Ascending aorta (tissue), 2 donors: ENCODE results near the gene BRCC3. TPM values are rescaled to one million over a fixed set of nuclear protein-coding genes. Genes with fewer than 3 reads are reported as not detected.

Experiments used
- DNase-seq, 2 donors: peaks; one replicate each; pipeline ENCODE4 v3.0.0-alpha.2; 2019; ENCODE audit warnings: low spot score in 2 of 2
- H3K27ac ChIP-seq, 2 donors: fragments of 200-600 bp; sonication (generic); one replicate each; pipeline ENCODE4 v1.5.1; 2016 to 2017; ENCODE audit warnings: mild to moderate bottlenecking in 1 of 2
- H3K27me3 ChIP-seq: fragments of 200-600 bp; sonication (generic); one replicate; pipeline ENCODE4 v1.5.1; 2017
- H3K36me3 ChIP-seq, 2 donors: fragments of 200-600 bp; sonication (generic); one replicate each; pipeline ENCODE4 v1.5.1; 2016
- H3K4me1 ChIP-seq, 2 donors: fragments of 200-600 bp; sonication (generic); one replicate each; pipeline ENCODE4 v1.5.1; 2016 to 2017; ENCODE audit warnings: mild to moderate bottlenecking in 1 of 2
- H3K4me3 ChIP-seq, 2 donors: fragments of 200-600 bp; sonication (generic); one replicate each; pipeline ENCODE4 v1.5.1; 2016 to 2017; ENCODE audit warnings: mild to moderate bottlenecking in 1 of 2
- H3K9me3 ChIP-seq, 2 donors: fragments of 200-600 bp; sonication (generic); one replicate each; pipeline ENCODE4 v1.5.1; 2016
- intact Hi-C: fragments of 100-400 bp; cut with DNase I; formaldehyde crosslinking; loops from one replicate; pipeline ENCODE4 v1.15.1; 2023
- total RNA-seq: library from RNA; depleted of rRNA; stranded (reverse); fragments of >200 nt; gene quantifications from one replicate; pipeline ENCODE4 v1.1.0, GENCODE V29; 2016
- TF ChIP-seq, protein P1 (sequence below), 3 experiments: fragments of 200-600 bp in 2 of 3; fragments of 450-650 bp in 1 of 3; sonication (generic) in 2 of 3; IDR thresholded peaks; one replicate each; pipeline ENCODE4 v1.5.1; 2016 to 2019; ENCODE audit warnings: antibody characterized with exemption in 3 of 3, mild to moderate bottlenecking in 1 of 3, moderate library complexity in 1 of 3

Gene BRCC3
- total RNA-seq, 1 donor from 2014 or later = 9.4 TPM

DNA sequence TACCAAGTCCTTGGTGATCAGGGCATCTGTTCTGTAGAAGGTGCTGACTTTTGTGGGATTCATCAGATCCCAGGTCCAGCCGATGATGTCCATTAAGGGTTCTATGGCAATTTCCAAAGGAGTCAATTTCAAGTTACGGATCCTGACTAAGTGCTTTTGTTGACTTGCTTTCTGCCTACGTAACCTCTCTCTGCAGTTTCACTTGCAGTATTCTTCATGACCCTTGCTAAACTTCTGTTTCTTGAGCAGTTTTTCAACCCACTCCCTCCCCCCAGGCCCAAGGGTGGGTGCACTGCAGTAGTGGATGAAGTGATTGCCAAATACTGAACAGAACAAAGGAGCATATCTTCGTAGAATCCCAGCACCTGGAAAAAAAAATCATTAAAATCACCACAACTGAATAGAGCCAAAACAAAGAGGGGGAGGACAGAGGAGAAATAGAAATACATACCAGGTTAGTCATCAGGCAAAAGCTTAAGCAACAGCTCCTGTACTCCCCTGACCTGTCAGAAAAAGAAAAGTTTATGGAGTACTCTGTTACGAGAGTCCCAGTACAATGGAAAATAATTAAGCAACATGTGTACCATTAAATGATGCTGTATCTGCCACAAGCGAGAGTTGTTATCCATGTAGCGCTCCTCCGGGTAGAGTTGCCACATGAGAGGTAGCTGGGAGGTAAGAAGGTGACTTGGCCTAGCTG lies 6.1 kb upstream of the BRCC3 start:
- DNase-seq = no peak
- no peaks in the 10 kb centered on the region for H3K4me1 ChIP-seq
- intact Hi-C loops = no loop called here
- no peak overlapping the region for H3K4me3 ChIP-seq
- no peaks in the 10 kb centered on the region for H3K27me3 ChIP-seq
- peaks cover 0 to 5% of the 10 kb centered on the region in 2 donors for H3K36me3 ChIP-seq
- no peak overlapping the region for H3K27ac ChIP-seq
- TF ChIP-seq, protein P1, sequence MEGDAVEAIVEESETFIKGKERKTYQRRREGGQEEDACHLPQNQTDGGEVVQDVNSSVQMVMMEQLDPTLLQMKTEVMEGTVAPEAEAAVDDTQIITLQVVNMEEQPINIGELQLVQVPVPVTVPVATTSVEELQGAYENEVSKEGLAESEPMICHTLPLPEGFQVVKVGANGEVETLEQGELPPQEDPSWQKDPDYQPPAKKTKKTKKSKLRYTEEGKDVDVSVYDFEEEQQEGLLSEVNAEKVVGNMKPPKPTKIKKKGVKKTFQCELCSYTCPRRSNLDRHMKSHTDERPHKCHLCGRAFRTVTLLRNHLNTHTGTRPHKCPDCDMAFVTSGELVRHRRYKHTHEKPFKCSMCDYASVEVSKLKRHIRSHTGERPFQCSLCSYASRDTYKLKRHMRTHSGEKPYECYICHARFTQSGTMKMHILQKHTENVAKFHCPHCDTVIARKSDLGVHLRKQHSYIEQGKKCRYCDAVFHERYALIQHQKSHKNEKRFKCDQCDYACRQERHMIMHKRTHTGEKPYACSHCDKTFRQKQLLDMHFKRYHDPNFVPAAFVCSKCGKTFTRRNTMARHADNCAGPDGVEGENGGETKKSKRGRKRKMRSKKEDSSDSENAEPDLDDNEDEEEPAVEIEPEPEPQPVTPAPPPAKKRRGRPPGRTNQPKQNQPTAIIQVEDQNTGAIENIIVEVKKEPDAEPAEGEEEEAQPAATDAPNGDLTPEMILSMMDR (IDR thresholded peaks at IDR 0.05) = no peak
- no peaks in the 10 kb centered on the region for H3K9me3 ChIP-seq

DNA sequence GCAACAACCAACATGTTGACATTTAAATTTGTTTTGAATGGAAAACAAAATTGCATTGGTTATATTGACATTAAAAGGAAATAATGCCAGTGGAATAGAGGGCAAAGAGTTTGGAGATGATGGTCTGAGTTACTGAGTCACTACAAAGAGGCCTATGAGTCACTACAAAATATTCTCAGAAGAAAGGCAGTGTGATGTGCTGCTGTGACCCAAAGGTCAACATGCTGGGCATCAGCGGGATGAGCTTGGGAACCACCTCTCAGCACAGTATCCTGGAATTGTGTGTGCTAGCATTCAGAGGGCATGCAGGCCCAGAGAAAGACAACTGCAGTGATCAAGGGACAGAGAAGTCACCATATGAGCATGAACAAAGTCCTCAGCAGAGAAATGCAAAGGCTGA lies 3.1 kb upstream of the BRCC3 start:
- Histone ChIP-seq H3K27me3 (no peaks in the 10 kb centered on the region), H3K9me3 (no peaks in the 10 kb centered on the region), H3K4me1 (no peaks in the 10 kb centered on the region), H3K27ac (no peak overlapping the region), H3K36me3 (no peaks in the 10 kb centered on the region), H3K4me3 (no peak overlapping the region)
- DNase-seq = no peak
- intact Hi-C loops = no loop called here
- TF ChIP-seq, protein P1 (IDR thresholded peaks at IDR 0.05) = no peak

DNA sequence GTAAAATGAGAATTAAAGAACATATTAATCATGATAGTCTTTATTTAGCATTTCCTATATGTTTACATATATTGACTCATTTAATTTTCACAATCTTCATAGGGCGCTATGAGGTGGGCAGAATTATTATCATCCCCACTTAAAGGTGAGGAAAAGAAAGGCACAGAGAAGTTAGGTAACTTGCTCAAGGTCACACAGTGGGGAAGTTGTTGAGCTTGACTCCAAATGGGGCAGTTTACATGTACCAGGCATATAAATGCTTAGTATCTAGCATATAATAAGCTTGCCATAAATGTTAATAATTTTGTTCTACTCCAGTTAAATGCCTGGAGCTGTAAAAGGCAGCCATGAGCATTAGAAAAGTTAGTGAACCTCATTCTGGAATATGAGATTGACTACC lies 1.9 kb upstream of the BRCC3 start:
- Histone ChIP-seq H3K36me3 (no peaks in the 10 kb centered on the region), H3K4me3 (peak overlapping the region in 1 of 2 donors; percentile 64), H3K9me3 (no peaks in the 10 kb centered on the region), H3K27me3 (no peaks in the 10 kb centered on the region), H3K4me1 (no peaks in the 10 kb centered on the region), H3K27ac (no peak overlapping the region)
- TF ChIP-seq, protein P1 (IDR thresholded peaks at IDR 0.05) = no peak
- intact Hi-C loops = no loop called here
- DNase-seq = no peak

DNA sequence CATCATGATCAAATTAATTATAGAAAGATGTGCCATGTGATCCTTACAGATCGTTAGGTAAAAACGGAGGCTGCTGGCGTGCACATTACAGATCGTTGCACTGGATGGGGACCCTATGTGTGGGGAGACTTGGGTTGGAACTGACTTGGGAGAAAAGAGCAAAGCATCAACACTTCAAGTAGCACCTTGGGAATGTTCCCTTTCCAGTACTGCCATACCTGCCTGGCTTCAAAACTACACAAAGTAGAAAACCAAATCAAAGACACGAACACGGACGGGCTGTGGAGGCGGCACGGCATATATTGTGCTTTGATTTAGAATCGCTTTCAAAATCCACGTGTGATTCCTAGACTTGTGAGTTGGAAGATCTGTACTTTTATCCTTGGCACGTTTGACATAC lies 1.3 kb upstream of the BRCC3 start:
- intact Hi-C loops = loop anchor here (5.0 to 10.0 kb wide), 2 partner anchors 147 to 675 kb away; partner anchors contain the start of gene VBP1
- H3K4me1 ChIP-seq = no peaks in the 10 kb centered on the region
- H3K27ac ChIP-seq = peak overlapping the region; percentile 88 to 93
- no peaks in the 10 kb centered on the region for H3K9me3 ChIP-seq
- DNase-seq = no peak
- H3K27me3 ChIP-seq = no peaks in the 10 kb centered on the region
- H3K36me3 ChIP-seq = no peaks in the 10 kb centered on the region
- TF ChIP-seq, protein P1 (IDR thresholded peaks at IDR 0.05) = no peak
- H3K4me3 ChIP-seq = peak overlapping the region; percentile 60 to 64

DNA sequence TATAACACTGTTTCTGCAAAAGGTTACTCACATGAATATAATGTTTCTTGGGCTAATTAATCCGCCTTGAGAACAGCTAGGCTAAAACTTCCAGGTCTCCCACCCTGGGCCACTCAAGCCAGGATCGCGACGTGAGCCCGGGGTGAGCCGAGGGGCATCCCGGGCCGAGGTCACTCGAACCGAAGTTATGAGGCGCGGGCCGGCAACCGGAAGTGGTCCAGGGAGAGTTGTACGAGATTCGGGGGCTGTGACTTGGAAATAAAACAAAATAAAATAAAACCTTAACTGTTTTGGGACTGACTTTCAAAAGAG lies 689 bp upstream of the BRCC3 start:
- H3K36me3 ChIP-seq = no peaks in the 10 kb centered on the region
- TF ChIP-seq, protein P1 (IDR thresholded peaks at IDR 0.05) = no peak
- intact Hi-C loops = loop anchor here (5.0 to 10.0 kb wide), 2 partner anchors 147 to 674 kb away; partner anchors contain the start of gene VBP1

More for the DNA sequence above, 689 bp upstream of the BRCC3 start:
- Histone ChIP-seq H3K4me1 (no peaks in the 10 kb centered on the region), H3K9me3 (no peaks in the 10 kb centered on the region), H3K4me3 (peak overlapping the region; percentile 60 to 64), H3K27ac (peak overlapping the region; percentile 88 to 93), H3K27me3 (no peaks in the 10 kb centered on the region)
- DNase-seq = no peak
